HCT116 (cell line): Measurements from ENCODE around the gene CCDC154.

Source experiments
- EZH2 ChIP-seq: fragments of 200-600 bp; sonication (generic); IDR thresholded peaks from 2 replicates; pipeline ENCODE4 v1.6.1; 2017; ENCODE audit warnings: antibody characterized with exemption, mixed run types
- POLR2A ChIP-seq: IDR thresholded peaks from 2 replicates; pipeline ENCODE4 v1.7.0; 2011; ENCODE audit warnings: borderline replicate concordance; ENCODE audit not compliant: insufficient read depth, insufficient read length; ENCODE audit errors: extremely low read depth
- TCF7L2 ChIP-seq: IDR thresholded peaks from 2 replicates; pipeline ENCODE4 v1.7.0; 2011; ENCODE audit warnings: borderline replicate concordance, inconsistent platforms; ENCODE audit not compliant: insufficient read depth, insufficient read length; ENCODE audit errors: extremely low read depth
- YY1 ChIP-seq: IDR thresholded peaks from 2 replicates; pipeline ENCODE4 v1.6.1; 2011; ENCODE audit warnings: low read length, low read depth, moderate library complexity, mild to moderate bottlenecking; ENCODE audit not compliant: insufficient replicate concordance; ENCODE audit errors: extremely low read depth
- ZNF274 ChIP-seq: fragments of 200-500 bp; sonication (Bioruptor generic); IDR thresholded peaks from 2 replicates; pipeline ENCODE4 v1.6.1; 2014; ENCODE audit warnings: mild to moderate bottlenecking, low read depth, low read length, inconsistent platforms
- TF ChIP-seq, protein P1 (sequence below), 3 experiments: fragments of 200-600 bp in 1 of 3; sonication (generic) in 1 of 3; IDR thresholded peaks in 2 of 3; conservative IDR thresholded peaks in 1 of 3; 2 replicates each; pipeline ENCODE4 v1.5.1; 2012 to 2017; ENCODE audit warnings: low read depth in 2 of 3, low read length in 2 of 3, antibody characterized with exemption in 1 of 3, borderline replicate concordance in 1 of 3, control low read depth in 1 of 3, mild to moderate bottlenecking in 1 of 3, mixed read lengths in 1 of 3, mixed run types in 1 of 3, moderate library complexity in 1 of 3; ENCODE audit not compliant: insufficient read depth in 1 of 3

DNA sequence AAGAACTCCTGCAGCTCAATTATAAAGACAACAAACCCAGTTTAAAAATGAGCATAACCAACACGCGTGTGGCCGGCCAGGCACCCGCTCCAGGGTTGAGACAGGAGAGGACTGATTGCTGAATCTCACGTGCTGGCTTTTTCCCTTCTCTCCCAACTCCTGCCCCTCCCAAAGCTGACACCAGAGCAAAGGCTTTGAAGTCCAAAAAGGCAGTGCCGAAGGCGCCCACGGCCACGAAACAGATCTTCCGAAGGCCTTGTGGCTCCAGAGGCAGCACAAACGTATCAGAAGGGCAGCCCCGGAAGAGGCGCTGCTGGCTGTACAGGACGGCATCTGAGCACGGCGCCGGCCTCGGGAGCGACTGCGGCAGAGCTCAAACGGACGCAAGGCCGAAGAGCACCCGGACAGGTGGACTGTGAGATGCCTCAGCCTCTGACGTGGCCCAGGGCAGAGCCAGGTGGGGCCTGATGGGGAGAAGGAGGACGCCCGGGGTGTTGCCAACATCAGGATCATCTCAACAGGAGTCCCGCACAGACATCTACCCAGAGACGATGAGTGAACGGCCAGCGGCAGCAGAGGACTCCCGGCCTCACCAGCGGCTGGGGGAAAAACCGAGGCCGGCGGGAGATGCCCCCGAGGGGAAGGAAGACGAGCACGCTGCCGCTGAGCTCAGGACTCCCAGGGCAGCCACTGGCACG is 20.0 kb upstream of the CCDC154 start:
- TF ChIP-seq TCF7L2 (no peak), POLR2A (no peak), YY1 (no peak), ZNF274 (no peak), EZH2 (no peak)
- TF ChIP-seq, protein P1, sequence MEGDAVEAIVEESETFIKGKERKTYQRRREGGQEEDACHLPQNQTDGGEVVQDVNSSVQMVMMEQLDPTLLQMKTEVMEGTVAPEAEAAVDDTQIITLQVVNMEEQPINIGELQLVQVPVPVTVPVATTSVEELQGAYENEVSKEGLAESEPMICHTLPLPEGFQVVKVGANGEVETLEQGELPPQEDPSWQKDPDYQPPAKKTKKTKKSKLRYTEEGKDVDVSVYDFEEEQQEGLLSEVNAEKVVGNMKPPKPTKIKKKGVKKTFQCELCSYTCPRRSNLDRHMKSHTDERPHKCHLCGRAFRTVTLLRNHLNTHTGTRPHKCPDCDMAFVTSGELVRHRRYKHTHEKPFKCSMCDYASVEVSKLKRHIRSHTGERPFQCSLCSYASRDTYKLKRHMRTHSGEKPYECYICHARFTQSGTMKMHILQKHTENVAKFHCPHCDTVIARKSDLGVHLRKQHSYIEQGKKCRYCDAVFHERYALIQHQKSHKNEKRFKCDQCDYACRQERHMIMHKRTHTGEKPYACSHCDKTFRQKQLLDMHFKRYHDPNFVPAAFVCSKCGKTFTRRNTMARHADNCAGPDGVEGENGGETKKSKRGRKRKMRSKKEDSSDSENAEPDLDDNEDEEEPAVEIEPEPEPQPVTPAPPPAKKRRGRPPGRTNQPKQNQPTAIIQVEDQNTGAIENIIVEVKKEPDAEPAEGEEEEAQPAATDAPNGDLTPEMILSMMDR (IDR thresholded peaks at IDR 0.05 in 2 of 3, conservative IDR thresholded peaks at IDR 0.05 in 1 of 3; ENCODE audit: borderline replicate concordance in 1 of 3, insufficient read depth in 1 of 3, low read depth in 2 of 3, low read length in 2 of 3): no peak
